ENCODE results near the gene BANF2.
A peak's percentile ranks its signal among the peaks of the same experiment; 100 is the strongest.
"Not testable (repeated sequence)": the region's sequence is repeated elsewhere in the genome, so short reads cannot be mapped to it uniquely, and the experiment has no call there.

Gene BANF2

DNA sequence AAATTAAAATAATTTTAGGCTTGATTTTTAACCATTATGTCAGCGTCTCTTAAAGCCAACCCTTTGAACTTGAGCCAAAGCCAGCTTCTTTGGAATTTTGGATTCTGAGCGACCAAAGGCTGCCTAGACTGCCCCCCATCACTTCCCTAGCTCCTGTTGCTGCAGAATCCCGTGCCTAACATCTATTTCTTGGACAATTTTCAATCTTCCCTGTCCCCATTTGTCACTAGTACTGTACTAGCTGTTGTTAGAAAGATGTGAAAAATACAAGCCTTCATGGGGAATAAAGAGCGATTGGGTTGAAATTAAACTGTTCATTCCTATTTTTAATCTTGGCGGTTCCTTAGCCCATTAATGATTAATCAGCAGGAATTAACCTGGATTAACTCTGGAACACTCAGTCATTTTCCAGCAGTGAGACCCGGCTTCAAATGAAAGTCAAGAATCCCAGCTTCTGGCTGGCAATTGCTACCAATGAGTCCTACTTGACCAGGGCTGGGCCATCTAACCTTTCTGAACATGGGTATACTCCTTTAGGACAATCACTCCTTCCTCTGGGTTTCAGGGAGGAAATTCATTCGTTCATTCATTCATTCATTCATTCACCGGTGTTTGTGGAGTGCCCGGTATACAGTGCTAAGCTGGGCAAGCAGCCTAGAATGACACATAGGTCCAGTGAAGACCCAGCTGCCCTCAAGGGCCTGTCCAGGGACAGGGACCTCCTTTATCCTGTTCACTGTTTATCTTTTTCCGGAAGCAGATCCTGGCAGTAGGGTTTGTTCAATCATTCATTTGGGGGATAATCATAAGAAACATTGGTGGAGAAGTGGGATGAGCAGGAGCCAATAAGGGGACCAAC, 16.3 kb upstream of the BANF2 start:
- DNase-seq, result no peak

DNA sequence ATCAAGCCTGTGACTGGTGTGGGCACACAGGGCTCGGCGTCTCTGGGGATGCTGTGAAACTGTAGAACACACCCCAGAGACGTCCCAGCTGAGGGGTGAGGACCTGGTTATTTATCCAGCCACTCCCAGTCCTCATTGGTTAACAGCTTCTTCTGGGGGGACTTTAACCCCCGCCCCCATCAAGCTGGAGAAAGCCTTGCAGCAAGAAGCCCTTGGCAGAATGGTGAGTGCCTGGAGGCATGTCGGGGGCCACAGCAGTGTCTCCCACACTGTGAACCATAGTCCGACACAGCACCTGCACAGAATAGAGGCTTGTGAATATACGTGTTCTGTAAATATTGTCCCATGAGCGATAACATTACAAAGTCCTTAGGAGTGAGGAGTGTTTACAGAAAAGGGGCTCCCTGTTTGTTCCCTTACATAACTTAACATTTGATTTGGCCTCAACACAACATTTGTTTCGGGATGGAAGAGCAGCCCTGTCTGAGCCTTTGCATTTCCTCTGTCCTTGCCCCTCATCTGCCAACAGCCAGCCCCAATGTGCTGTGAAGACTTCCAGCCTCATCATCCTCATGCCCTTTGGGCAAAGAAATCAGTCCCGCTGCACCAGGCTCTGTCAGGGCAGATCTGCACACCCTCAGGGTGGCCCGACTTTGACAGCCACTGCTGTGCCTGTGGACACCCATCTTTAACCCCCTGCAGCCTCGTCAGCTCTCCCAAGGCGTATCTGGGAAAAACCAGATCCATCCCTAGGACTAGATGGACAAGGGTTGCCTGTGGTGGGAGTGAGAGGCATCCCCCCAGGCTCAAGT, 15.5 kb upstream of the BANF2 start:
- no peak for DNase-seq

DNA sequence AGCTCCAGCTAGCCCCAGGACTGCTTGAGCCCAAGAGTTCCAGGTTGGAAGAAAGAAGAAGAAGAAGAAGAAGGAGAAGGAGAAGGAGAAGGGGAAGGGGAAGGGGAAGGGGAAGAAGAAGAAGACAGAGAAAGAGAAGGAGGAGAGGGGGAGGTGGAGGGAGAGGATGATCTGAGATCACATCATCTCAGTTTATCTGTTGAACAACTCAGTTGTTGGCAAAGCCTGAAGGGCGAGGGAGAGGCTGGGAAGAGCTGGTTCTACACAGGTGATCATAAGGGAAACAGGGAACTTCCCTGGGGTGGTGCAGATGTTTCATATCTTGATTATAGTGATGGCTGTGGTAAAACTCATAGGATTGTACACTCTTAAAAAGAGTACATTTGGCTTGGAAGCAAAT, 14.6 kb upstream of the BANF2 start:
- no peak for DNase-seq

GRCh38 chr20:17687800-17688199, 12.0 kb upstream of the BANF2 start:
- DNase-seq, result no peak

GRCh38 chr20:17688965-17689364, 10.8 kb upstream of the BANF2 start:
- no peak for DNase-seq

DNA sequence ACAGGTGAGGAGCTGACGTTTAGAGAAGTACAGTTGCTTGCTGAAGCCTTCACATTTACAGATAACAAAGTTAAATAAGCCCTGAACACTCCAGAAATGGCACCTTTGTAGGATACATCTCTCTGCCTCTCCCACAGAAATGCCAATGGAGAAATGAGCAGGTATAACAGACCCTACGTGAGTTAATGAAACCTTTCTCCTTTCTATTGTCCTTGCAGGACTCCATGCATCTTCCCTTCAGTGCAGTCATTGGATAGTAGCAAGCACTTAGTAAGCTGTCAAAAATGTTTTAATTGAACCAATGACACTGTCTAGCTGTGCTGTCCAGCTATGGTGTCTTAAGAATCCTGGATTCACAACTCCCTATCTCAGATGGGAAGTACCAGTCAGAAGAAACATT, 9.6 kb upstream of the BANF2 start:
- no peak for DNase-seq

- DNase-seq, result no peak
Measured at GRCh38 chr20:17691758-17692157, 8.0 kb upstream of the BANF2 start.

GRCh38 chr20:17693444-17694001, 6.2 kb upstream of the BANF2 start:
- DNase-seq, result no peak

DNA sequence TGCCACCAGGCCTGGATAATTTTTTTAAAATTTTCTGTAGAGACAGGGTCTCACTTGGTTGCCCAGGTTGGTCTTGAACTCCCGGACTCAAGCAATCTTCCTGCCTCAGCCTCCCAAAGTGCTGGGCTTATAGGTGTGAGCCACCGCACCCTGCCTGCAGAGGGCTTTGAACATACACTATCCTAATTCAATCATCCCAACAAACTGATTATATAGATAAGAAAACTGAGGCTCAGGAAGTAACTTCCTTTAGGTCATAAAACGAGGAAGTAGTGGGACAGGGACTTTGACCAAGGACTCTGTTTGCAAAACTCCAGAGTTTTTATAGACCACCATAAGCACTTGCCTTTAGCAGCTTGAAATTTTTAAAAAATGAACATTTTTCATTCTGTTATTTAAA, 5.0 kb upstream of the BANF2 start:
- DNase-seq, result no peak

DNA sequence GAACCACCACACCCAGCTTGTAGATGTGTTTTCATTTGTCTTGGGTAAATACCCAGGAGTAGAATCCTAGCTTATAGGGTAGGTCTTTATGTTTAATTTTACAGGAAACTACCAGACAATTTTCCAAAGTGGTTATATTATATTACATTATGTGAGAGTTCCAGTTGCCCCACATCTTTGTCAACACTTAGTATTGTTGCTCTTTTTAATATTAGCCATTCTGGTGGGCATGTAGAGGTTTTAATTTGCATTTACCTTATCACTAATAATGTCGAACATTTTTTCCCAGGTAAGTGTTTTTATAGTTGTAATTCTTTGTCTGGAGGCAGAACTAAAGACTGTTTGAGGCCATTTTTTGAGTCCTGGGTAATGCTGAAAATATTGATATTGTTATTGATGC, 3.5 kb upstream of the BANF2 start:
- DNase-seq, result no peak

- no peak for DNase-seq
Measured at GRCh38 chr20:17697171-17697570, 2.6 kb upstream of the BANF2 start.

DNA sequence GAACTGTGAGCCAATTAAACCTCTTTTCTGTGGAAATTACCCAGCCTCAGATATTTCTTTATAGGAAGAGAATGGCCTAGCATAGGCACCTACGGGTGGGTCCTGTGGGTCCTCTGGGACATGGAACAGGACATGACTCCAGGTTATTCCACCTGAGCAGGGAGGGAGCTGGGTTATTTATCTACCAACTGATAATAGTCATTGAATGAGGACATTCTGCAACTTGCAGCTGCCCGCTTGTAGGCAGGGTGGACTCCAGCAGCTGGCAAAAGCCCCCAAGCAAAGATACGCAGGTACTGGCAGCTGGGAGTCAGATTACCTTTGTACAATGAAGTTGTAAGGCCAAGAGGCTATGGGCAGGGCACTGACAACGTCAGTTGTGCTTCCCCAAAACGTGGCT, 1.4 kb upstream of the BANF2 start:
- DNase-seq, result no peak

GRCh38 chr20:17700637-17701036, 871 bp downstream of the BANF2 start:
- DNase-seq, result no peak

- no peak for DNase-seq
Measured at GRCh38 chr20:17701826-17702225, 2.1 kb downstream of the BANF2 start.

- no peak for DNase-seq
Measured at GRCh38 chr20:17704589-17705317, 5.0 kb downstream of the BANF2 start.

DNA sequence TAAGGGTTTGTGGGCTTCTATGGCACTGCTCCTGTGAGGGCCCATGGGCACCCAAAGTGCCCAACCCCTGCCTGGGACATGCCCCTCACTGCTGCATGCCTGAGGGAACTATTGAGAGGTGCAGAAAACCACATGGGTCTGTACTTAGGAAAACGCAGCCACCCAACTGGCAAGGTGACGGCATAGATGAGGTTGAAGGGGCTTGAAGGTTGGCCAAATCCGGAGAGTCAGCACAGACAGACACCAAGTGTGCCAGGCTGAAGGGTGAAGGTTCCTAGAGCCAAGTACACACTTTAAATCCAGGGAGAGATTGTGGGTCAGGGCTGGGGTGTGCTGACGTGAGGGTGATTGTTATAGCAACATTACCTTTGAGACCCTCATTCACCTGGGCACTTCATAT, 6.2 kb downstream of the BANF2 start:
- no peak for DNase-seq

- no peak for DNase-seq
Measured at GRCh38 chr20:17706632-17707031, 6.9 kb downstream of the BANF2 start.

DNA sequence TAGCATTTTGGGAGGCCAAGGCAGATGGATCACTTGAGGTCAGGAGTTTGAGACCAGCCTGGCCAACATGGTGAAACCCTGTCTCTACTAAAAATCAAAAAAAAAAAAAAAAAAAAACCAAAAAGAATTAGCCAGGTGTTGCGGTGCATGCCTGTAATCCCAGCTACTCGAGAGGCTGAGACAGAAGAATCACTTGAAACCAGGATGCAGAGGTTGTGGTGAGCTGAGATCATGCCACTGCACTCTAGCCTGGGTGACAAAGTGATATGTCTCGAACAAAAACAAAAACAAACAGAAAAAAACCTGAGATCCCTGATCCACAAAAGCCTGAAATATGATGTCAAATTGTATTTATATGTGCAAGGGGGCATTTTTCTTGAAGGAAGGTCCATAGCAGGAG, 8.2 kb downstream of the BANF2 start:
- not testable (repeated sequence) for DNase-seq

DNA sequence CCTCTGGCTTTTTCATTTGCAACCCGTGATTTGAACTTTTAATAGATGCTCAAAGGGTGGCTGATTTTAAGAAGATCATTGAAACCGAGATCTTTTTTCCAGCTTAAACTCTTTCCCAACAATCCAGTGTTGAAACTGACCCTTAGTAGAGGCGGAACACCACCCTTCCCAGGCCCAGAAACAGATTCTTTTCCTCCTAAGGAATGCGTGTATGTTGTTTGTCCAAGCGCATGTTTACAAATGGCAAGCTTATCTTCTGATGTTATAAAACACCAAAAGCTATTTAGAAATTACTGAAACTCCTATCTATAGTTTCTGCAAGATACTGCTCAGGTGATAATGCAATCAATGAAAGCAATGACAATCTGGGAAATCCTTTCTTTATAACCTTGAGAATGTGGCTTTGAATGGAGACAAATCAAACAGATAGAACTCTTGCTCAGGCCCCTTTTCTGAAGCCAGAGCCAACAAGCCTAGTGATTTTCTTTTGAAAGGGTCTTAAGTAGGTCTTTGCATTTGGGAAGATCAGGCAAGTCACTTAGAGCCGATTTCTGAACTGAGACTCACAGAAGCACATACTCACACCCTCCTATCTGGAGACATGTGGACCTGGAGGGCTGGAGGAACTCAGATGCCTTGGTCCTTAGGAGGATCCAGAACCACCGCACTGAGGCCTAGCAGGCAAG, 9.1 kb downstream of the BANF2 start:
- no peak for DNase-seq

- DNase-seq, result peak; percentile 5
Measured at GRCh38 chr20:17709361-17710293, 9.9 kb downstream of the BANF2 start.
